H1 (cell line): ENCODE data around the gene IRF2BP1. TPM values are rescaled to one million over a fixed set of nuclear protein-coding genes. Genes with fewer than 3 reads are reported as not detected.

Experiments used
- ATF3 ChIP-seq: IDR thresholded peaks from 2 replicates; pipeline ENCODE4 v1.6.1; 2011; ENCODE audit warnings: low read depth, mild to moderate bottlenecking, low read length; ENCODE audit not compliant: insufficient read depth
- BCL11A ChIP-seq, 2 experiments: IDR thresholded peaks; one replicate each; pipeline ENCODE4 v1.6.1; 2011; ENCODE audit warnings: low read depth in 2 of 2, low read length in 2 of 2, mild to moderate bottlenecking in 2 of 2
- EZH2 ChIP-seq: fragments of 200-600 bp; sonication (generic); IDR thresholded peaks from 2 replicates; pipeline ENCODE4 v1.7.1; 2012; ENCODE audit warnings: low read depth, mild to moderate bottlenecking, moderate library complexity, low read length, inconsistent platforms; ENCODE audit not compliant: severe bottlenecking
- GABPA ChIP-seq: IDR thresholded peaks from 2 replicates; pipeline ENCODE4 v1.6.1; 2011; ENCODE audit warnings: mild to moderate bottlenecking, low read length, moderate library complexity, borderline replicate concordance; ENCODE audit not compliant: insufficient read depth
- PHF8 ChIP-seq: fragments of 200-600 bp; sonication (generic); conservative IDR thresholded peaks from 2 replicates; pipeline ENCODE4 v1.7.1; 2012; ENCODE audit warnings: low read depth, mild to moderate bottlenecking, inconsistent platforms, low read length, moderate library complexity
- RNF2 ChIP-seq: fragments of 200-900, 300-1000 bp; sonication (generic); IDR thresholded peaks from 2 replicates; pipeline ENCODE4 v1.7.1; 2016; ENCODE audit warnings: borderline replicate concordance, low read depth, mild to moderate bottlenecking, antibody characterized with exemption, low read length; ENCODE audit not compliant: poor library complexity, severe bottlenecking; ENCODE audit errors: missing control alignments
- SUZ12 ChIP-seq: fragments of 200-600 bp; sonication (generic); IDR thresholded peaks from 2 replicates; pipeline ENCODE4 v1.6.1; 2012; ENCODE audit warnings: mild to moderate bottlenecking, inconsistent platforms, low read length, moderate library complexity, mixed read lengths
- polyA plus RNA-seq, 7 experiments: library from polyadenylated mRNA; depleted of rRNA in 3 of 7; stranded (reverse) in 5 of 7; unstranded in 2 of 7; fragments of >200 nt in 5 of 7; fragments of 200-250 nt in 2 of 7; gene quantifications; 1 replicate in 5 of 7; 2 replicates in 1 of 7; 4 replicates in 1 of 7; pipeline versions ENCODE4 v1.2.1 to v1.2.3, GENCODE V29; 2011 to 2013; ENCODE audit warnings: missing spikeins in 2 of 7, mixed read lengths in 2 of 7
- total RNA-seq: library from RNA; stranded (reverse); fragmentation: NEBNext Ultra II Directional; extraction: Animal tissue kit (Norgen Biotek cat#: 25700); gene quantifications from 2 replicates; pipeline ENCODE4 v1.2.1, GENCODE V29; 2021

IRF2BP1 gene
- total and polyA plus RNA-seq, 2 of the 8 experiments (the other 6 are each of a cell fraction or from before 2014, with no cell fraction given), result 12.1 to 24.4 TPM

- no peak for TF ChIP-seq ATF3
- no peak for TF ChIP-seq RNF2
- TF ChIP-seq EZH2, result peak; percentile 64
- no peak for TF ChIP-seq PHF8
- peak; percentile 51; the same call in 1 of the 2 replicates for TF ChIP-seq SUZ12
- 0 out of 2 replicates have a peak, but pooled peaks have one; percentile 40 for TF ChIP-seq GABPA
- no peak for TF ChIP-seq BCL11A (IDR thresholded peaks at IDR 0.05; ENCODE audit: low read depth in 2 of 2, low read length in 2 of 2)
These were observed 15.5 kb upstream of the IRF2BP1 start (continued) for GRCh38 chr19:45901432-45901911.
